Embryonic facial prominence (tissue), 1 donor: Measurements from ENCODE around the gene KRTAP9-7.
"Not testable (repeated sequence)": the region's sequence is repeated elsewhere in the genome, so short reads cannot be mapped to it uniquely, and the experiment has no call there.

ENCODE experiments used
- DNase-seq: peaks from one replicate; pipeline ENCODE4 v3.0.0-alpha.2; 2016; ENCODE audit errors: extremely low spot score

The KRTAP9-7 gene, protein sequence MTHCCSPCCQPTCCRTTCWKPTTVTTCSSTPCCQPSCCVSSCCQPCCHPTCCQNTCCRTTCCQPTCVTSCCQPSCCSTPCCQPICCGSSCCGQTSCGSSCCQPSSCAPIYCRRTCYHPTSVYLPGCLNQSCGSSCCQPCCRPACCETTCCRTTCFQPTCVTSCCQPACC

DNA sequence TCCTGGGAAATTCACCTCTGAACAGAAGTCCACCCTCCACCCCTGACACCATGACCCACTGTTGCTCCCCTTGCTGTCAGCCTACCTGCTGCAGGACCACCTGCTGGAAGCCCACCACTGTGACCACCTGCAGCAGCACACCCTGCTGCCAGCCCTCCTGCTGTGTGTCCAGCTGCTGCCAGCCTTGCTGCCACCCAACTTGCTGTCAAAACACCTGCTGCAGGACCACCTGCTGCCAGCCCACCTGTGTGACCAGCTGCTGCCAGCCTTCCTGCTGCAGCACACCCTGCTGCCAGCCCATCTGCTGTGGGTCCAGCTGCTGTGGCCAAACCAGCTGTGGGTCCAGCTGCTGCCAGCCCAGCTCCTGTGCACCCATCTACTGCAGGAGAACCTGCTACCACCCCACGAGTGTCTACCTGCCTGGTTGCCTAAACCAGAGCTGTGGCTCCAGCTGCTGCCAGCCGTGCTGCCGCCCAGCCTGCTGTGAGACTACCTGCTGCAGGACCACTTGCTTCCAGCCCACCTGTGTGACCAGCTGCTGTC lies at the start of gene KRTAP9-7:
Gene KRTAP9-7 (plus strand): TSS at position 51 of the 543 bp plus-strand sequence. CDS start 0 bp downstream, at position 51.
- DNase-seq, result not testable (repeated sequence)

DNA sequence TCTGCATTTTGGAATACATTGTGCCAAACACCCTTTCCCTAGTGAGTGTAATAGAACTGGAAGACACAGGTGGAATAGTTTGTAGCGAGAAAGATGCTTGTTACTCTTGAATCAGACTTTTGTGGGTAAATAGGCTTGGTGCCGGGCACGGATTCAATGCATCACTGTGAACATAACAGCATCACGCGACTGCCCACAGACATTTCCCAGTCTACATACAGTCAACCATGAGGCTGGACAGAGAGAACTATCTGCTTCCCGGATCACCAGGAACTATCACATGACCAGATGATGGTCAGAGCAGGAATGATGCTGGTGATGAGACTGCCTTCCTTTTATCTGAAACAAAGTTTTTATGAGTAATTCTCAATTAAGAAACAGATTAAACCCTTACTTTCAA lies 49.4 kb upstream of the KRTAP9-7 start:
- DNase-seq, result no peak

DNA sequence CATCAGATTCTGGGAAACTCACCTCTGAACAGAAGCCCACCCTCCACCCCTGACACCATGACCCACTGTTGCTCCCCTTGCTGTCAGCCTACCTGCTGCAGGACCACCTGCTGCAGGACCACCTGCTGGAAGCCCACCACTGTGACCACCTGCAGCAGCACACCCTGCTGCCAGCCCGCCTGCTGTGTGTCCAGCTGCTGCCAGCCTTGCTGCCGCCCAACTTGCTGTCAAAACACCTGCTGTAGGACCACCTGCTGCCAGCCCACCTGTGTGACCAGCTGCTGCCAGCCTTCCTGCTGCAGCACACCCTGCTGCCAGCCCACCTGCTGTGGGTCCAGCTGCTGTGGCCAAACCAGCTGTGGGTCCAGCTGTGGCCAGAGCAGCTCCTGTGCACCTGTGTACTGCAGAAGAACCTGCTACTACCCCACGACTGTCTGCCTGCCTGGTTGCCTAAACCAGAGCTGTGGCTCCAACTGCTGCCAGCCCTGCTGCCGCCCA lies 48.9 kb upstream of the KRTAP9-7 start, which contains the start of gene KRTAP9-2:
Gene KRTAP9-2 (plus strand): TSS at position 51 of the 498 bp plus-strand sequence. CDS start 7 bp downstream, at position 58.
- not testable (repeated sequence) for DNase-seq

DNA sequence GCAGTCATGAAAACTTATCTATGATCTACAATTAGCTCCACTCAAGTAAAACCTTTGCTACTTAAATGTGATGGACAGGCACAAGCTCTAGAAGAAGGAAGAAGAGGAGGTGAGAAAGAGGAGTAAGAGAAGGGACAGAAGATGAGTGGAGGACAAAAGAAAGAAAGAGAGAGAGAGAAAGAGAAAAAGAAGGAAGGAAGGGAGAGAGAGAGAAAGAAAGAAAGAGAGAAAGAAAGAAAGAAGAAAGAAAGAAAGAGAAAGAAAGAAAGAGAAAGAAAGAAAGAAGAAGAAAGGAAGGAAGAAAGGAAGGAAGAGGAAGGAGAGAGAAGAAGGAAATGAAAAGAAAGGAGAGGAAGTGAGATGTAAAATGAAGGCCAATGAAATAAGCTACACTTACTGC lies 45.4 kb upstream of the KRTAP9-7 start:
- no peak for DNase-seq

DNA sequence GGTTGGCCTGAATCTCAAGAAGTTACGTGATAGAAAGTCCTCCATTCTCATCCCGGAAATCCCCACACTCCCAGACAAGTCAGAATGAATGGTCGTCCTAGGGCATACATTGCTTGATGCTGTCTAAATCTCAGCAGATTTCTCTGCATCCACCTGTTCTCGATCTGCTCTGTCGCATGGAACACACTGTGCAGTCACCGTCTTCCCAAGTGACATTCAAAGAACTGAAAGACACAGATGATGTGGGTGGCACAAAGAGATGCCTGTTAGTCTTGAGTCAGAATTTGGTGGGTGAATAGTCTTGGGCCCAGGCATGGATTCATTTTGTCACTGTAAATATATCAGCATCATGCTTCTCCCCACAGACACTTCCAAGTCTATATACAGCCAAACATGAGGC lies 43.8 kb upstream of the KRTAP9-7 start:
- DNase-seq, result no peak

DNA sequence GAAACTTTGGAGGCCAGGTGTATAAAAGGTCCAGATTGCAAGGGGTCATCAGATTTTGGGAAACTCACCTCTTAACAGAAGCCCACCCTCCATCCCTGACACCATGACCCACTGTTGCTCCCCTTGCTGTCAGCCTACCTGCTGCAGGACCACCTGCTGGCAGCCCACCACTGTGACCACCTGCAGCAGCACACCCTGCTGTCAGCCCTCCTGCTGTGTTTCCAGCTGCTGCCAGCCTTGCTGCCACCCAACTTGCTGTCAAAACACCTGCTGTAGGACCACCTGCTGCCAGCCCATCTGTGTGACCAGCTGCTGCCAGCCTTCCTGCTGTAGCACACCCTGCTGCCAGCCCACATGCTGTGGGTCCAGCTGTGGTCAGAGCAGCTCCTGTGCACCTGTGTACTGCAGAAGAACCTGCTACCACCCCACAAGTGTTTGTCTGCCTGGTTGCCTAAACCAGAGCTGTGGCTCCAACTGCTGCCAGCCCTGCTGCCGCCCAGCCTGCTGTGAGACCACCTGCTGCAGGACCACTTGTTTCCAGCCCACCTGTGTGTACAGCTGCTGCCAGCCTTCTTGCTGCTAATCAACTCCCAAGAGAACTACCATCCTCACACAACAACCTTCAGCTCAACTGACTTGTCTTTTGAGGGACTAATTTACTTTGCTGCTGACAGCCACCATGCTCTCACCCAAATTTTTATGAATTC lies 42.9 kb upstream of the KRTAP9-7 start, which contains the start of gene KRTAP9-3:
Gene KRTAP9-3 (plus strand): TSS at position 51 of the 707 bp plus-strand sequence. CDS start 53 bp downstream, at position 104.
- not testable (repeated sequence) for DNase-seq

DNA sequence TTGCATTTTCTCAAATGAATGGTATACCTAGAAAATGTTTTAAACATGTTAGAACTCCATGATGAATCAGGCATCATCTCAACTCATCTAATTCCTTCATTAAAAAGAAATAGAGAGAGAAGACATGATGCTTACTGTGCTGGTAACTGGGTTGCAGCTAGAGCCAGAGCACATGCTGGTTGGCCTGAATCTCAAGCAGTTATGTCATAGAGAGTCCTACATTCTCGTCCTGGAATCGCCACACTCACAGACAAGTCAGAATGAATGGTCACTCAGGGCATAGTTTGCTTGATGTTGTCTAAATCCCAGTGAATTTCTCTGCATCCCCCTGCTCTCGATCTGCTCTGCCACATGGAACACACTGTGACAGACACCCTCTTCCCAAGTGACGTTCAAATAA lies 38.4 kb upstream of the KRTAP9-7 start:
- DNase-seq, result not testable (repeated sequence)

DNA sequence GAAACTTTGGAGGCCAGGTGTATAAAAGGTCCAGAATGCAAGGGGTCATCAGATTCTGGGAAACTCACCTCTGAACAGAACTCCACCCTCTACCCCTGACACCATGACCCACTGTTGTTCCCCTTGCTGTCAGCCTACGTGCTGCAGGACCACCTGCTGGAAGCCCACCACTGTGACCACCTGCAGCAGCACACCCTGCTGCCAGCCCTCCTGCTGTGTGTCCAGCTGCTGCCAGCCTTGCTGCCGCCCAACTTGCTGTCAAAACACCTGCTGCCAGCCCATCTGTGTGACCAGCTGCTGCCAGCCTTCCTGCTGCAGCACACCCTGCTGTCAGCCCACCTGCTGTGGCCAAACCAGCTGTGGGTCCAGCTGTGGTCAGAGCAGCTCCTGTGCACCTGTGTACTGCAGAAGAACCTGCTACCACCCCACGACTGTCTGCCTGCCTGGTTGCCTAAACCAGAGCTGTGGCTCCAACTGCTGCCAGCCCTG lies 37.5 kb upstream of the KRTAP9-7 start, which contains the start of gene KRTAP9-8:
Gene KRTAP9-8 (plus strand): TSS at position 51 of the 489 bp plus-strand sequence. CDS start 53 bp downstream, at position 104.
- not testable (repeated sequence) for DNase-seq

DNA sequence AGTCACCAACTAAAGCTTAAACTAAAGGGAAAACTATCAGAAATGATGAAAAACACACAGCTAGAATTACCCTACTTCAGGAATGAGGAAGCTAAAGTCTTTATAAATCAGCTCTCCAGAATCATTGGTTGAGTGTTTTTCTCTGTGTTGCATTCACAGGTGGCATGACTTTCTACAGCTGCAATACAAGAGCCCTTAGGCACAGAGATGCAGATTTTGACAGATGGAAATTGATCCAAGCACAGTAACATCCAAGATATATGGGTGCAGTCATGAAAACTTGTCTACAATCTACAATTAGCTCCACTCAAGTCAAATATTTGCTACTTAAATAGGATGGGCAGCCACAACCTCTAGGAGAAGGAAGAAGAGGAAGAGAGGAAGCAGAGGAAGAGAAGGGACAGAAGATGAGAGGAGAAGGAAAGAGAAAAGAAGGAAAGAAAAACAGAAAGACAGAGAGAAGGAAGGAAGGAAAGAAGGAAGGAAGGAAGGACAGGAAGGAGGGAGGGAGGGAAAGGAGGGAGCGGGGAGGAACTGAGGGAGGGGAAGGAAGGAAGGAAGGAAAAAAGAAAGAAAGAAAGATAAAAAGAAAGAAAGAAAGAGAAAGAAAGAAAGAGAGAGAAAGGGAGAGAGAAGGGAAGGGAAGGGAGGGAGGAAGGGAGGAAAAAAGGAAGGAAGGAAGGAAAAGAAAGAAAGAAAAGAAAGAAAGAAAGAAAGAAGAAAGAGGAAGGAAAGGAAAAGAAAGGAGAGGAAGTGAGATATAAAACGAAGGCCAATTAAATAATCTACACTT lies 28.3 kb upstream of the KRTAP9-7 start:
- not testable (repeated sequence) for DNase-seq

DNA sequence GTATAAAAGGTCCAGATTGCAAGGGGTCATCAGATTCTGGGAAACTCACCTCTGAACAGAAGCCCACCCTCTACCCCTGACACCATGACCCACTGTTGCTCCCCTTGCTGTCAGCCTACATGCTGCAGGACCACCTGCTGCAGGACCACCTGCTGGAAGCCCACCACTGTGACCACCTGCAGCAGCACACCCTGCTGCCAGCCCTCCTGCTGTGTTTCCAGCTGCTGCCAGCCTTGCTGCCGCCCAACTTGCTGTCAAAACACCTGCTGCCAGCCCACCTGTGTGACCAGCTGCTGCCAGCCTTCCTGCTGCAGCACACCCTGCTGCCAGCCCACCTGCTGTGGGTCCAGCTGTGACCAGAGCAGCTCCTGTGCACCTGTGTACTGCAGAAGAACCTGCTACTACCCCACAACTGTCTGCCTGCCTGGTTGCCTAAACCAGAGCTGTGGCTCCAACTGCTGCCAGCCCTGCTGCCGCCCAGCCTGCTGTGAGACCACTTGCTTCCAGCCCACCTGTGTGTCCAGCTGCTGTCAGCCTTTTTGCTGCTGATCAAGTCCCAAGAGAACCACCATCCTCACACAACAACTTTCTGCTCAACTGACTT lies 25.8 kb upstream of the KRTAP9-7 start, which contains the start of gene KRTAP9-4:
Gene KRTAP9-4 (plus strand): TSS at position 51 of the 604 bp plus-strand sequence. CDS start 34 bp downstream, at position 85.
- not testable (repeated sequence) for DNase-seq

DNA sequence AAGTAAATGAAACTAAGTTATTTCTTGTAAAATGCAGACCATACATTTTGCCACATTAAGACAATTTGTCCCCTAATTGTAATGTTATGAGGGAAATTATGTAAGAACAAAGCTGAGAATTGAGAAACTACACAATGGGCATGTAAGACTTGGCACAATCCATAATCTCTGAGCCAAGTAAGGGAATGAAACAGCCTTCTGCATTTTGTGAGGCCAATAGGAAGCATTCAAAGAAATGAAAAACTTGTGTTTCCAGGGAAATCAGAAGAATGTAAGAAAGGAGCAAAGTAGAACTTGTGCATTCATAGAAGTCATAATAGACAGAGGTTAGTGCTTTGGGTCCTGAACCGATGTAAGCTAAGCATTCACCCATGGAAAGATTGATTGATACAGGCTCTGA lies 24.2 kb upstream of the KRTAP9-7 start:
- no peak for DNase-seq

DNA sequence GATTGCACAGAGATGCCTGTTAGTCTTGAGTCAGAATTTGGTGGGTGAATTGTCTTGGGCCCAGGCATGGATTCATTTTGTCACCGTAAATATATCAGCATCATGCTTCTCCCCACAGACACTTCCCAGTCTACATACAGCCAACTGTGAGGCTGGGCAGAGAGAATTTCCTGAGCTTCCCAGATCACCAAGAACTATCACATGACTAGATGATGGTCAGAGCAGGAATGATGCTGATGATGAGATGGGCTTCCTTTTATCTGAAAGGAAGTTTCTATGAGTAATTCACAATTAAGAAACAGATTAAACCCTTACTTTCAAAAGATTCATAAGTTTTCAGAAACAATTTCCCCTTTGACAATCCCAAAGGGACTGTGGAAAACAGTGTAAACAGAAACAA lies 20.6 kb upstream of the KRTAP9-7 start:
- no peak for DNase-seq

DNA sequence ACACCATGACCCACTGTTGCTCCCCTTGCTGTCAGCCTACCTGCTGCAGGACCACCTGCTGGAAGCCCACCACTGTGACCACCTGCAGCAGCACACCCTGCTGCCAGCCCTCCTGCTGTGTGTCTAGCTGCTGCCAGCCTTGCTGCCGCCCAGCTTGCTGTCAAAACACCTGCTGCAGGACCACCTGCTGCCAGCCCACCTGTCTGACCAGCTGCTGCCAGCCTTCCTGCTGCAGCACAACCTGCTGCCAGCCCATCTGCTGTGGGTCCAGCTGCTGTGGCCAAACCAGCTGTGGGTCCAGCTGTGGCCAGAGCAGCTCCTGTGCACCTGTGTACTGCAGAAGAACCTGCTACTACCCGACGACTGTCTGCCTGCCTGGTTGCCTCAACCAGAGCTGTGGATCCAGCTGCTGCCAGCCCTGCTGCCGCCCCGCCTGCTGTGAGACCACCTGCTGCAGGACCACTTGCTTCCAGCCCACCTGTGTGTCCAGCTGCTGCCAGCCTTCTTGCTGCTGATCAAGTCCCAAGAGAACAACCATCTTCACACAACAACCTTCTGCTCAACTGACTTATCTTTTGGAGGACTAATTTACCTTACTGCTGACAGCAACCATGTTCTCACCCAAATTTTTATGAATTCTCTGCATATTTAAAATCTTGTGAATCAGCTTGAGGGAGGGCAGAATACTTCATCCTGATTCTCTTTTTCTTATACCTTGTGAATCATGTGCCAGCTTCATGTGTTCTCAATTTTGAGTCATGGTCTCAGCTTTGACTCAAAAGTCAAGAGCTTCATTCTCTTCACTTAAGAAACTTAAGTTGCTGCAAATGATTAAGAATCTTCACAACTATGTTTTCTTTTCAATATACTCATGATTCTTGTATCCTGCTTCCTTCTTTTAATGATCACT lies 19.9 kb upstream of the KRTAP9-7 start, which contains the start of gene KRTAP9-9:
Gene KRTAP9-9 (plus strand): TSS at position 4 of the 910 bp plus-strand sequence.
- DNase-seq, result not testable (repeated sequence)

DNA sequence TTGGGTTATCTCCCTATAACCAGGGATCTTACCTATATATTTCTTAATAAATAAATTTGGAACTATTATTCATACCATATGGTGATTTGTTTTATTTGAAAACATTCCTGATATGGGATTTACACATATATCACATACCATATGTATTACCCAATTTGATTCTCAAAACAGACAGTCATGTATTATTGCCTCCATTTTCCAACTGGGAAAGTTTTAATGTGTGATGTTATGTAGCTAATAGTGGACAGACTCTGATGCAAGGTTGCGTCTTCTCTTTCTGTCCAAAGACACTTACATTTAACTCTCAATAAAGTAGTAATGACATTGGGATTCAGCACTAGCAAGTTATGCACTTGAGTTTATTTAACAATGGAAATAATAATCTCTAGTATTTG lies 19.2 kb upstream of the KRTAP9-7 start:
- DNase-seq, result no peak

DNA sequence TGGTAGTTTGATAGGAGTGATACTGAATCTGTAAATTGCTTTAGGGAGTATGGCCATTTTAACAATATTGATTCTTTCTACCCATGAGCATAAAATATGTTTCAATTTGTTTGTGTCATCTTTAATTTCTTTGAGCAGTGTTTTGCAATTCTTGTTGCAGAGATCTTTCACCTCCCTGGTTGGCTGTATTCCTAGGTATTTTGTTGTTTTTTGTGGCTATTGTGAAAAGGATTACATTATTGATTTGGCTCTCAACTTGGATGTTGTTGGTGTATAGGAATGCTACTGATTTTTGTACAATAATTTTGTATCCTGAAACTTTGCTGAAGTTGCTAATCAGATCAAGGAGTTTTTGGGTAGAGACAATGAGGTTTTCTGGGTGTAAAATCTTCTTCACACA lies 17.1 kb upstream of the KRTAP9-7 start:
- DNase-seq, result no peak

DNA sequence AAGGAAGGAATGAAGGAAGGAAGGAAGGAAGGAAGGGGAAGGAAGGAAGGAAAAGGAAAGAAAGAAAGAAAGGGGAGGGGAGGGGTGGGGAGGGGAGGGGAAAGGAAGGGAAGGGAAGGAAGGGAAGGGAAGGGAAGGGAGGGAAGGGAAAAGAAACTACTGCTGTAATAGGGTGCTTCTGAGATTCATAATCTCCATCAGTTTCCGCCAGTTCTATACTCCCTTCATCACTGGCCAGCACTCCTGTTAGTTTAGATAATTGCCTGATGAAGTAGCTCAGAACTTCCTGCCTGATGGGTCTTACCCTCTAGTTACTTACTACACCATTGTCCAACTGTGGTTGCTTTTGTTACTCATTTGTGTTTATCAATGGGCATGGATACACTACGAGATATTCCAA lies 12.3 kb upstream of the KRTAP9-7 start:
- no peak for DNase-seq

DNA sequence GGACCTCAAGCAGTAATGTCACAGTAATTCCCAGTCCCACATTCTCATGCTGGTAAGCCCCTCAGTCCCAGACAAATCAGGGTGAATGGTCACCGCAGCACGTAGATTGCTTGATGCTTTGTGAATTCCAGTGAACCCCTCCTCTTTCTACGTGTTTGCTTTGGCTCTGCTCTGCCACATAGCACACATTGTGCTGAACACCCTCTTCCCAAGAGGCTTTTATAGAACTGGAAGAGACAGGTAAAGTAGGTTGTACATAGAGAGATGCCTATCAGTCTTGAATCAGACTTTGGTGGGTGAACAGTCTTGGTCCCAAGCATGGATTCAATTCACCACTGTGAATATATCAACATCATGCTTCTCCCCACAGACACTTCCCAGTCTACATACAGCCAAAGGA lies 10.9 kb upstream of the KRTAP9-7 start:
- DNase-seq, result no peak

DNA sequence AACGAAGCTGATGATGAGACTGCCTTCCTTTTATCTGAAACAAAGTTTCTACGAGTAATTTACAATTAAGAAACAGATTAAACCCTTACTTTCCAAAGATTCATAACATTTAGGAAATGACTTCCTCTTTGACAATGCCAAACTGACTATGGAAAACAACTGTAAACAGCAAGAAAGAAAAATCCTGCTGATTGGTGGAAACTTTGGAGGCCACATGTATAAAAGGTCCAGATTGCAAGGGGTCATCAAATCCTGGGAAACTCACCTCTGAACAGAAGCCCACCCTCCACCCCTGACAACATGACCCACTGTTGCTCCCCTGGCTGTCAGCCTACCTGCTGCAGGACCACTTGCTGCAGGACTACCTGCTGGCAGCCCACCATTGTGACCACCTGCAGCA lies 10.4 kb upstream of the KRTAP9-7 start, which contains the start of gene KRTAP9-6:
Gene KRTAP9-6 (plus strand): TSS at position 301 of the 400 bp plus-strand sequence. CDS start 0 bp downstream, at position 301.
- no peak for DNase-seq

DNA sequence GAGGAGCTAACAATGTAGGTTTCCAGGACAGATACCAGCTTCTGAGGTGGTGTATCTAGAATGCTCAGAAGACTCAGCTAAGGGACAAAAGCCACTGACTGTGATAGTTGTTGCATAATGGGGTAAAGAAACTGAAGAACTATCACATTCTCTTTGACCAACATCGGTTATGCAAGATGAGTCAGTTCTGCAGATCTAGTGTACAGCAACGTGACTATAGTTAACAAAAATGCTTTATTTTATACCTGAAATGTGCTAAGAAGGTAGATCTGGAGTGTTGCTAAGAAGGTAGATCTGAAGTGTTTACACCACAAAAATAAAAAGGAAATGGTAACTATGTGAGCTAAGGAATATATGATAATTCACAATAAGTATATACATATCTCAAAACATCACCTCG lies 7.8 kb upstream of the KRTAP9-7 start:
- no peak for DNase-seq

DNA sequence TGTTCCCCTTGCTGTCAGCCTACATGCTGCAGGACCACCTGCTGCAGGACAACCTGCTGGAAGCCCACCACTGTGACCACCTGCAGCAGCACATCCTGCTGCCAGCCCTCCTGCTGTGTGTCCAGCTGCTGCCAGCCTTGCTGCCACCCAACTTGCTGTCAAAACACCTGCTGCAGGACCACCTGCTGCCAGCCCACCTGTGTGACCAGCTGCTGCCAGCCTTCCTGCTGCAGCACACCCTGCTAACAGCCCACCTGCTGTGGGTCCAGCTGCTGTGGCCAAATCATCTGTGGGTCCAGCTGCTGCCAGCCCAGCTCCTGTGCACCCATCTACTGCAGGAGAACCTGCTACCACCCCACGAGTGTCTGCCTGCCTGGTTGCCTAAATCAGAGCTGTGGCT lies 4.2 kb upstream of the KRTAP9-7 start:
- DNase-seq, result not testable (repeated sequence)
